ENCODE measurements around the gene PLXNA4.

Gene PLXNA4

DNA sequence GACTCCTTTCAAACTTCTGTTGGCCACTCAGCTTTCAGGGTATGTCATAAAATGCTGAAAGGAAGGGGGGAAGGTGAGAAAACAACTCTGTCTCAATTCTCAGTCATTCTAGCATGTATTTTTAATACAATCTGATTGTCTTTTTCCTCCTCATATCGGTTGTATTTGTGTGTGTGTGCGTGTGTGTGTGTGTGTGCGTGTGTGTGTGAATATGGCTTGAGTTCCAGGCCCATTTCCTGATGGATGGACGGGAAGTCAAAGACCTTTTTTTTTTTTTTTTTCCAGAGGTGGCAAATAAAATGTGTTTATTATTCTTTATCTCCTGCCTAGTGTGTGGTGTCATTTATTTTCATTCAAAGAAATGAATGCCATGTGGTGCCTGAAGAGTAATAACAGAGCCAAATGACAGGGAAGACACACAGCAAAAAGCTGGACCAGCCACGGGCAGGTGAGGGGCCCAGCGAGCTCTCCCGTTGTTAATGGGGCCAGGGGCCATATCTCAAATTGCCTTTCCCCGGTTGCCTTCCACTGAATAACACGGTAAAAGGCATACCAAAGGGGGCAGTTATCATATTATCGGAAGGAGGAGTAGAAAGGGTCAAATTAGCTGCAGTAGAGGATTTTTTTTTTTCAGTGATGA, 3.1 kb upstream of the PLXNA4 start:
- TF ChIP-seq NFRKB (IDR thresholded peaks at IDR 0.05), result no peak
- ChIA-PET POLR2A (no interaction called here), CTCF (interaction anchor here (0.7 to 3.3 kb wide), 4 partner anchors 110 to 834 kb away, joined by 3 to 18 read pairs (median 9); no protein-coding TSS in a partner anchor)
- DNase-seq (ENCODE audit: extremely low spot score), result no peak

DNA sequence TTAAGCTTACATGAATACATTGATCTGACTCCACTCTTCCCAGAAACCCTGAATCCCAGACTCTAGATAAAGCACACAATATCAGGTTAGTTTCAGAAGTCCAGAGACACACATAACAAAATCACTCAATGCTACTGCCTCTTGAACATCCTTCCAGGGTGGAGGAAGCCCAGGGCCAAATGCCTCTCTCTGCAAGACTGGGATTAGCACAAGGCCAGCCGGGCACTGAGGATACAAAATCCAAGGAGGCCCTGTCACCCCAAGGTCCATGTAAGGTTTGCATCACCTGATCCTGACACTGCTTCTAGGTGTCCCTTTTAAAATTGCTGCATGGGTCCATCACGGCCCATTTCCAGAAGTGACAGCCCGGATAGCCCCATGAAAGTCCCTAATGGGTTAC, 2.6 kb upstream of the PLXNA4 start:
- TF ChIP-seq FOXK2 (IDR thresholded peaks at IDR 0.05), result no peak
- no peak for TF ChIP-seq ZNF384 (IDR thresholded peaks at IDR 0.05)
- no peak for TF ChIP-seq ELF4 (IDR thresholded peaks at IDR 0.05)
- no peak for TF ChIP-seq TARDBP (IDR thresholded peaks at IDR 0.05)
- TF ChIP-seq BHLHE40 (IDR thresholded peaks at IDR 0.05; ENCODE audit: borderline replicate concordance), result no peak
- no peak for TF ChIP-seq FOXM1 (IDR thresholded peaks at IDR 0.05; ENCODE audit: borderline replicate concordance)
- CTCF ChIA-PET, result interaction anchor here (0.7 to 3.3 kb wide), 2 partner anchors 110 to 260 kb away, joined by 3 to 18 read pairs; no protein-coding TSS in a partner anchor
- no peak for DNase-seq (ENCODE audit: extremely low spot score)
- POLR2A ChIA-PET, result interaction anchor here (0.6 kb wide), 1 partner anchor 14 kb away, joined by 4 read pairs; no protein-coding TSS in a partner anchor

DNA sequence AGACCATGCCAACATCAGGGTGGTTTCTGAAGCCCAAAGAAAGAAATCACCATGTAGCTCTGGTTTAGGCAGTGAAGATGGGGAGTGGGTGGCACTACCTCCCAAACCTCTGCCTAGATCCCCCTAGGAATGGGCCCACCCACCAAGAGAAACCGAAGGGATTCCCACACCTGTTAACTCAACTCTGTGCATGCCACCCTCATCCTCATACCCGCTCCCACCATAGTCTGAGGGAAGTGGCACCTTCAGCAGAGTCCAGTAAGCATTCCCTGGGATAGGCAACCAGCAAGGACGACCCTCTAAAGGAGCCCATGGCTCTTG, 1.7 kb upstream of the PLXNA4 start:
- TF ChIP-seq TARDBP (IDR thresholded peaks at IDR 0.05) (no peak), ZNF384 (IDR thresholded peaks at IDR 0.05) (no peak), FOXA1 (IDR thresholded peaks at IDR 0.05) (no peak), SUZ12 (IDR thresholded peaks at IDR 0.05) (no peak), ARNT (IDR thresholded peaks at IDR 0.05) (no peak), ELF4 (IDR thresholded peaks at IDR 0.05) (no peak), SP1 (IDR thresholded peaks at IDR 0.05) (no peak), CTBP1 (IDR thresholded peaks at IDR 0.05; ENCODE audit: borderline replicate concordance) (no peak), LEF1 (IDR thresholded peaks at IDR 0.05; ENCODE audit: borderline replicate concordance) (no peak), FOXK2 (IDR thresholded peaks at IDR 0.05) (no peak)
- no peak for DNase-seq (ENCODE audit: extremely low spot score)
- ChIA-PET CTCF (interaction anchor here (0.5 to 1.3 kb wide), 5 partner anchors 184 to 953 kb away, joined by 3 to 8 read pairs (median 3); no protein-coding TSS in a partner anchor), POLR2A (interaction anchor here (1.0 kb wide), 1 partner anchor 268 kb away, joined by 3 read pairs; no protein-coding TSS in a partner anchor)

DNA sequence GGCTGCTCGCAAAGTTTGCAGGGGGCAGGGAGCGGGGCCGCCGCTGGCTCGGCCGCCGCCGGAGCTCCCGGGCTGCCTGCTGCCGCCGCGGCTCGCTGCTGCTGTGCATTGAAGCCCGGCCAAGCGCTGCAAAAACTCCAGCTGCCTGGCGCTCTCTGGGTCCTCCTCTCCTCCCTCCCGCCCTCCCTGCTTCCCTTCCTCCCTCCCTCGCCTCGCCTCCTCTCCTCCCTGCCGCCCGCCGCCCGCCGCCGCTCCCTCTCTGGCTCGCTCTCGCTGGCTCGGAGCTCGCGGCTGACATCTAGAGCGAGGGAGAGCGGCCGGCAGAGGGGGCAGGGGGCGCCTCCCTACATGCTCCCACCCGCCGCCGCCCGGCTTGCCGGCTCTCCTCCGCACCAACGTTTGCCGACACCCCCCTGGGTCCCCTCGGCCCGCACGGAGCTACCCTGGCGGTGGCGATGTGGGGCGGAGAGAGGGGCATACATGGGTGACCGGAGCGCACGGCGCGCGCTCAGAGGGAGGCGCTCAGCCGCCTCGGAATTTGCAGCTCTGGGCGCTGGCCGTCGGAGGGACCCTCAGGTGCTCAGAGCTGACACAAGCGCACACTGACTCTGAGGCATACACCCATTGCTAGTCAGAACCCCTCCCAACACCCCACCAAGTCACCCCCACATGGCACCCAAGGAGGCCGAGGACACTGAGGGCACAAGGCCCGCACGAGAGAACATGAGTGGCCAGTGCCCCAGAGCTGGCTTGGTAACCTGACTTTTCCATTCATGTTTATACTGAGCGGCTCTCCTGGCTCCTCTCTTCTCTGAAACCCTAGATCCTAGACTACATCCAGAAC, 1.2 kb upstream of the PLXNA4 start:
- ChIA-PET CTCF (interaction anchor here (0.5 to 1.3 kb wide), 6 partner anchors 183 to 952 kb away, joined by 3 to 8 read pairs (median 3); no protein-coding TSS in a partner anchor), POLR2A (interaction anchor here (1.0 kb wide), 1 partner anchor 268 kb away, joined by 3 read pairs; no protein-coding TSS in a partner anchor)
- peak; percentile 64 for DNase-seq (ENCODE audit: extremely low spot score)
- TF ChIP-seq SUZ12 (IDR thresholded peaks at IDR 0.05), result no peak
- TF ChIP-seq NFRKB (IDR thresholded peaks at IDR 0.05), result no peak
- TF ChIP-seq FOXA1 (IDR thresholded peaks at IDR 0.05), result no peak
- no peak for TF ChIP-seq ARNT (IDR thresholded peaks at IDR 0.05)
- no peak for TF ChIP-seq BHLHE40 (IDR thresholded peaks at IDR 0.05; ENCODE audit: borderline replicate concordance)
- TF ChIP-seq TARDBP (IDR thresholded peaks at IDR 0.05), result no peak
- no peak for TF ChIP-seq ZNF384 (IDR thresholded peaks at IDR 0.05)
- TF ChIP-seq SP1 (IDR thresholded peaks at IDR 0.05), result no peak
- TF ChIP-seq FOXM1 (IDR thresholded peaks at IDR 0.05; ENCODE audit: borderline replicate concordance), result no peak
- TF ChIP-seq FOXK2 (IDR thresholded peaks at IDR 0.05), result no peak
- no peak for TF ChIP-seq HDGF (IDR thresholded peaks at IDR 0.05; ENCODE audit: borderline replicate concordance)
- no peak for TF ChIP-seq CTBP1 (IDR thresholded peaks at IDR 0.05; ENCODE audit: borderline replicate concordance)

DNA sequence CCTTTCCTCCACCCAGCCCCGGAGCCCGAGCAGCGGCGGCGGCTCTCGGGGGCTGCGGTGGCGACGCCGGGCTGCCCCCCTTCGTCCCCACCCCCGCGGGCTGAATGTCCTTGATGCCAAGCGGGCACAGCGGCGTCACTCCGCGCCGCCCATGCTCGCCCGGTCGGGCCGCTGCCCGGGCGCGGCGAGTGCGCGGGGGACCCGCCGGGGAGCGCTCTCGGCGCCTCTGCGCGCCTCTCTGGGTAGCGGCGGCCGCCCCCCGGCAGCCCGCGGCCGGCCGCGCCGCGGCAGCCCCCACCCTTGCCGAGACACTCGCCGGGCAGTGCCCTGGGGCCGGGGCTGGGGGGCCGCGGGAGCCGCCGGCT, 433 bp upstream of the PLXNA4 start:
- POLR2A ChIA-PET, result no interaction called here
- TF ChIP-seq, protein P1, sequence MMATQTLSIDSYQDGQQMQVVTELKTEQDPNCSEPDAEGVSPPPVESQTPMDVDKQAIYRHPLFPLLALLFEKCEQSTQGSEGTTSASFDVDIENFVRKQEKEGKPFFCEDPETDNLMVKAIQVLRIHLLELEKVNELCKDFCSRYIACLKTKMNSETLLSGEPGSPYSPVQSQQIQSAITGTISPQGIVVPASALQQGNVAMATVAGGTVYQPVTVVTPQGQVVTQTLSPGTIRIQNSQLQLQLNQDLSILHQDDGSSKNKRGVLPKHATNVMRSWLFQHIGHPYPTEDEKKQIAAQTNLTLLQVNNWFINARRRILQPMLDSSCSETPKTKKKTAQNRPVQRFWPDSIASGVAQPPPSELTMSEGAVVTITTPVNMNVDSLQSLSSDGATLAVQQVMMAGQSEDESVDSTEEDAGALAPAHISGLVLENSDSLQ (IDR thresholded peaks at IDR 0.05), result no peak
- TF ChIP-seq CTBP1 (IDR thresholded peaks at IDR 0.05; ENCODE audit: borderline replicate concordance), result no peak
- no peak for TF ChIP-seq FOXM1 (IDR thresholded peaks at IDR 0.05; ENCODE audit: borderline replicate concordance)
- TF ChIP-seq ARNT (IDR thresholded peaks at IDR 0.05), result no peak
- TF ChIP-seq ZNF384 (IDR thresholded peaks at IDR 0.05), result no peak
- TF ChIP-seq FOXK2 (IDR thresholded peaks at IDR 0.05), result no peak
- no peak for TF ChIP-seq FOXA1 (IDR thresholded peaks at IDR 0.05)
- no peak for TF ChIP-seq LEF1 (IDR thresholded peaks at IDR 0.05; ENCODE audit: borderline replicate concordance)
- no peak for TF ChIP-seq TARDBP (IDR thresholded peaks at IDR 0.05)
- peak; percentile 21 for DNase-seq (ENCODE audit: extremely low spot score)
- CTCF ChIA-PET, result interaction anchor here (0.8 to 1.3 kb wide), 4 partner anchors 184 to 858 kb away, joined by 3 read pairs; no protein-coding TSS in a partner anchor

DNA sequence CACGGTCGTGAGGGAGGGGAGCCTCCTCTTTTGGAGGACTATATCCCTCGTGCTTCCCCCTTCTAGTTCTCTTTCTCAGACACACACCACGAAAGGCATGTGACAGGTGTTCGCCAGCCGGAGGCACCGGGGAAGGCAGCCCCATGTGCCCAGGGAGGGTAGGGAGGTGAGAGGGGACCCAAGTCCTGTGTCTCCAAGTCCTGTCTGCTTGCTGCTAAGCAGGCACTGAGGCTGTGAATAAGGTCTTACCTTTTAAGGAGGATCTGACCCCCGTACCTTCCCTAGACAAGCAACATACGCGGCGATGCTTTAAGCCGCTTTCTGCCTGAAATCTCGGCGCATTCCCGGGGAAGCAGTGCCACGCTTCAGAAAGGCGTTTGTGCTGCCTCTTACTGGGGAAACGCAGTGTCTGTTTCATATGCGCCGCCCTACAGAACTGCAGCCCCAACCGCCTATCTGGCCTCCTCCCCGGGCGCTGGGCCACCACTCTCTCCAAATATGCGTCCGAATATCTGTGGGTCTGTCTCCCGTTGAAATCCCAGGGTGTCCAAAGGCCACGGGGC, 770 bp downstream of the PLXNA4 start:
- DNase-seq (ENCODE audit: extremely low spot score), result peak; percentile 52
- CTCF ChIA-PET, result no interaction called here
- TF ChIP-seq ARNT (IDR thresholded peaks at IDR 0.05) (no peak), HDGF (IDR thresholded peaks at IDR 0.05; ENCODE audit: borderline replicate concordance) (no peak), FOXK2 (IDR thresholded peaks at IDR 0.05) (no peak), ZNF384 (IDR thresholded peaks at IDR 0.05) (no peak), CTBP1 (IDR thresholded peaks at IDR 0.05; ENCODE audit: borderline replicate concordance) (no peak), LEF1 (IDR thresholded peaks at IDR 0.05; ENCODE audit: borderline replicate concordance) (no peak), FOXM1 (IDR thresholded peaks at IDR 0.05; ENCODE audit: borderline replicate concordance) (no peak)
- TF ChIP-seq, protein P1 (IDR thresholded peaks at IDR 0.05), result 0 out of 2 replicates have a peak, but pooled peaks have one; percentile 15
- POLR2A ChIA-PET, result no interaction called here
